ENCODE results near the gene CACNA2D3.

Gene CACNA2D3

GRCh38 chr3:54863786-54864185, 741.4 kb downstream of the CACNA2D3 start:
- no peak for DNase-seq

GRCh38 chr3:54865316-54865715, 743.0 kb downstream of the CACNA2D3 start:
- no peak for DNase-seq

GRCh38 chr3:54866251-54866650, 743.9 kb downstream of the CACNA2D3 start:
- DNase-seq, result no peak

GRCh38 chr3:54870423-54870822, 748.1 kb downstream of the CACNA2D3 start:
- no peak for DNase-seq

- no peak for DNase-seq
Measured at GRCh38 chr3:54871867-54872266, 749.5 kb downstream of the CACNA2D3 start.

GRCh38 chr3:54873059-54874010, 751.0 kb downstream of the CACNA2D3 start:
- no peak for DNase-seq

GRCh38 chr3:54874816-54875556, 752.6 kb downstream of the CACNA2D3 start:
- no peak for DNase-seq

GRCh38 chr3:54875596-54876268, 753.4 kb downstream of the CACNA2D3 start:
- no peak for DNase-seq

GRCh38 chr3:54876694-54877093, 754.3 kb downstream of the CACNA2D3 start:
- DNase-seq, result no peak

- no peak for DNase-seq
Measured at GRCh38 chr3:54877730-54878129, 755.4 kb downstream of the CACNA2D3 start.

GRCh38 chr3:54878145-54878544, 755.8 kb downstream of the CACNA2D3 start:
- DNase-seq, result no peak

- DNase-seq, result no peak
Measured at GRCh38 chr3:54882129-54882833, 759.9 kb downstream of the CACNA2D3 start.

- no peak for DNase-seq
Measured at GRCh38 chr3:54888162-54888561, 765.8 kb downstream of the CACNA2D3 start.

GRCh38 chr3:54888873-54889272, 766.5 kb downstream of the CACNA2D3 start:
- no peak for DNase-seq

GRCh38 chr3:54889731-54890130, 767.4 kb downstream of the CACNA2D3 start:
- DNase-seq, result no peak

GRCh38 chr3:54891540-54891897, 769.2 kb downstream of the CACNA2D3 start:
- no peak for DNase-seq

GRCh38 chr3:54892168-54892567, 769.8 kb downstream of the CACNA2D3 start:
- no peak for DNase-seq

- DNase-seq, result no peak
Measured at GRCh38 chr3:54895613-54896012, 773.3 kb downstream of the CACNA2D3 start.

GRCh38 chr3:54897028-54897711, 774.8 kb downstream of the CACNA2D3 start:
- no peak for DNase-seq

- no peak for DNase-seq
Measured at GRCh38 chr3:54899273-54899672, 776.9 kb downstream of the CACNA2D3 start.

GRCh38 chr3:54900838-54901591, 778.7 kb downstream of the CACNA2D3 start:
- DNase-seq, result no peak
